Psoas muscle (tissue), 8 donors: ENCODE results near the gene ABCB1. TPM values are rescaled to one million over a fixed set of nuclear protein-coding genes. Genes with fewer than 3 reads are reported as not detected.

Experiments used
- ATAC-seq, 4 donors: fragments of 200-7000 bp; cut with Tn5 transposase; one replicate each; pipeline ENCODE4 v1.9.1; 2020; ENCODE audit warnings: moderate library complexity in 3 of 4, mild to moderate bottlenecking in 2 of 4
- DNase-seq, 2 donors: peaks; one replicate each; pipeline ENCODE4 v3.0.0-alpha.2; 2020
- H3K27ac ChIP-seq: fragments of 200-600 bp; one replicate; pipeline ENCODE4 v1.8.0; 2022
- H3K27me3 ChIP-seq, 3 donors: fragments of 200-600 bp in 1 of 3; one replicate each; pipeline versions ENCODE4 v1.6.1 to v1.8.0; 2013 to 2022; ENCODE audit warnings: low read length in 2 of 3, mild to moderate bottlenecking in 2 of 3, moderate library complexity in 1 of 3; ENCODE audit not compliant: insufficient read depth in 3 of 3
- H3K36me3 ChIP-seq, 2 donors: fragments of 200-600 bp in 1 of 2; one replicate each; pipeline versions ENCODE4 v1.6.1 to v1.8.0; 2013 to 2022; ENCODE audit warnings: low read depth in 1 of 2, mild to moderate bottlenecking in 1 of 2, moderate library complexity in 1 of 2; ENCODE audit not compliant: insufficient read depth in 1 of 2
- H3K4me1 ChIP-seq: fragments of 200-600 bp; one replicate; pipeline ENCODE4 v1.8.0; 2022
- H3K4me3 ChIP-seq: fragments of 200-600 bp; one replicate; pipeline ENCODE4 v1.8.0; 2022; ENCODE audit warnings: mild to moderate bottlenecking
- H3K9me3 ChIP-seq: fragments of 200-600 bp; one replicate; pipeline ENCODE4 v1.8.0; 2022
- WGBS, 3 donors: extraction: QIAGEN DNeasy Blood & Tissue Kit; methylation state at CpG; one replicate each; pipeline versions ENCODE4 v1.1.6 to v1.1.7; 2013; 5-methylcytosine and 5-hydroxymethylcytosine counted together
- intact Hi-C, 2 donors: fragments of 100-400 bp; cut with DNase I; formaldehyde crosslinking; loops; one replicate each; pipeline versions ENCODE4 v1.11.0 to v1.14.2; 2022
- polyA plus RNA-seq, 3 donors: library from polyadenylated mRNA; stranded (reverse); fragments of 200-250 nt; gene quantifications; one replicate each; pipeline ENCODE4 v1.2.3, GENCODE V29; 2013
- total RNA-seq, 4 donors: library from RNA; stranded (reverse); fragmentation: NEBNext Ultra II Directional in 2 of 4; extraction: Animal tissue kit (Norgen Biotek cat#: 25700) in 2 of 4; gene quantifications; one replicate each; pipeline versions ENCODE4 v1.2.1 to v1.2.4, GENCODE V29; 2021 to 2023
- TF ChIP-seq, protein P1 (sequence below): fragments of 200-600 bp; IDR thresholded peaks from one replicate; pipeline ENCODE4 v1.8.0; 2022; ENCODE audit warnings: antibody characterized with exemption
- donor health status: healthy with polysubstance abuse.
- donor health status: DM: no; HTN: no; CAD: no; lungs with moderate emphysema.
- donor health status: Bipolar disorder and iron deficiency.
- donor health status: healthy.
- donor health status: DM: yes; HTN: yes; CAD: no.
- donor health status: DM: no; HTN: no; CAD: no.
- donor health status: DM: no; HTN: no; CAD: no.
- donor health status: DM: yes; HTN: yes; CAD: no.

The ABCB1 gene
- total and polyA plus RNA-seq, 7 donors = 0.09 to 2.4 (median 0.59) TPM

DNA sequence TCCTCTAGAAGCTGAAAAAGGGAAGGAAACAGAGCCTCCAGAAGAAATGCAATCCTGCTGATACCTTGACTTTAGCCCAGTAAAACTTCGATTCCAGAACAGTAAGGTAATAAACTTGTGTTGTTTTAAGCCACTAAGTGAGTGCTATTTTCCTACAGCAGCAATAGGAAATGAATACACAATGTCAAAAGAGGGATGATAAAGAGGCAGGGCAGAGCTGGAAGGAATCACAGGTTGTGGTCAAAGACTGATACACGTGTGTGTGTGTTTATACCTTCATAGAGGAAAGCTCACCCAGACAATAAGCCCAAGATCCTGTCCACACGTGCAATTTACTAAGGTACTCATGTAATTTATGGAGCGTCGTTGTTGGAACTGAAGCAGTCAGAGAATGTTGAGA lies 9.5 kb downstream of the ABCB1 start:
- H3K4me3 ChIP-seq = no peak overlapping the region
- 59 to 70% (median 62%) methylated on average over 5 of the region's 5 CpGs for WGBS, 3 donors
- H3K9me3 ChIP-seq = no peaks in the 10 kb centered on the region
- TF ChIP-seq, protein P1, sequence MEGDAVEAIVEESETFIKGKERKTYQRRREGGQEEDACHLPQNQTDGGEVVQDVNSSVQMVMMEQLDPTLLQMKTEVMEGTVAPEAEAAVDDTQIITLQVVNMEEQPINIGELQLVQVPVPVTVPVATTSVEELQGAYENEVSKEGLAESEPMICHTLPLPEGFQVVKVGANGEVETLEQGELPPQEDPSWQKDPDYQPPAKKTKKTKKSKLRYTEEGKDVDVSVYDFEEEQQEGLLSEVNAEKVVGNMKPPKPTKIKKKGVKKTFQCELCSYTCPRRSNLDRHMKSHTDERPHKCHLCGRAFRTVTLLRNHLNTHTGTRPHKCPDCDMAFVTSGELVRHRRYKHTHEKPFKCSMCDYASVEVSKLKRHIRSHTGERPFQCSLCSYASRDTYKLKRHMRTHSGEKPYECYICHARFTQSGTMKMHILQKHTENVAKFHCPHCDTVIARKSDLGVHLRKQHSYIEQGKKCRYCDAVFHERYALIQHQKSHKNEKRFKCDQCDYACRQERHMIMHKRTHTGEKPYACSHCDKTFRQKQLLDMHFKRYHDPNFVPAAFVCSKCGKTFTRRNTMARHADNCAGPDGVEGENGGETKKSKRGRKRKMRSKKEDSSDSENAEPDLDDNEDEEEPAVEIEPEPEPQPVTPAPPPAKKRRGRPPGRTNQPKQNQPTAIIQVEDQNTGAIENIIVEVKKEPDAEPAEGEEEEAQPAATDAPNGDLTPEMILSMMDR = no peak
- ATAC-seq (no peak), DNase-seq (no peak)
- H3K27me3 ChIP-seq = no peaks in the 10 kb centered on the region
- H3K4me1 ChIP-seq = no peaks in the 10 kb centered on the region
- intact Hi-C loops = no loop called here
- no peaks in the 10 kb centered on the region for H3K36me3 ChIP-seq
- no peak overlapping the region for H3K27ac ChIP-seq

DNA sequence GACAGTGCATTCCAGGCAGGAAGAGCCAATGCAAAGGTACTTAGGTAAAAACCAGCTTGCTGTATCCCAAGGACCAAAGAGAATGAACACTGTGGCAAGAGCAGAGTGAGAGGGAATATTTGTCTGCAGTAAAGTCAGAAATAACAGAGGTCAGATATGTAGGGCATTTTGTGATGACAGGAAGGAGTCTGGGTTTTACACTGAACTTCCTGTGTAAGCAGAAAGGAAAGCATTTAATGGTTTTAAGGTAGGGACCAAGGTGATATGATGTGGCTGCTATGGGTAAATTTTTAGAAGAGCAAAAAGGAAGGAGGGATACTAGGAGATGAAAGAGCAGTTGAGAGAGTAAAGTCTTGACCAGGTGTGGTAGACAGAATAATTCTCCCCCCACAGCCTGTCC lies 10.1 kb downstream of the ABCB1 start:
- intact Hi-C loops = no loop called here
- no peak for DNase-seq
- Histone ChIP-seq H3K4me1 (no peaks in the 10 kb centered on the region), H3K27me3 (no peaks in the 10 kb centered on the region), H3K36me3 (no peaks in the 10 kb centered on the region), H3K9me3 (no peaks in the 10 kb centered on the region), H3K27ac (no peak overlapping the region), H3K4me3 (no peak overlapping the region)
- no peak for ATAC-seq
- TF ChIP-seq, protein P1 = no peak

DNA sequence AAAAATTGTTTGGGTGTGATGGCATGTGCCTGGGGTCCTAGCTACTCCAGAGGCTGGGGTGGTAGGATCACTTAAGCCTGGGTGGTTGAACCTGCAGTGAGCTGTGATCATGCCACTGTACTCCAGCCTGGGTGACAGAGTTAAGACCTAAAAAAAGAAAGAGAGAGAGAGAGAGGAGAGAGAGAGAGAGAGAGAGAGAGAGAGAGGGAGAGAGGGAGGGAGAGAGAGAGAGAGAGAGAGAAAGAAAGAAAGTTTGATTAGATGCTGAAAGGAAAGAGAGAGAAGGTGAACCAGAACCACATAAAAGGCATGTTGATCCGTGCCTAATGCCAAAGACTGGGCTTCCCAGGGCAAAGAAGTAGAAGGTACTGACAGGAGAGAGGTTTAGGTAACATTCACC lies 11.1 kb downstream of the ABCB1 start:
- H3K4me3 ChIP-seq = no peak overlapping the region
- H3K27me3 ChIP-seq = no peaks in the 10 kb centered on the region
- H3K27ac ChIP-seq = no peak overlapping the region
- DNase-seq (no peak), ATAC-seq (no peak)
- TF ChIP-seq, protein P1 = no peak
- intact Hi-C loops = no loop called here
- no peaks in the 10 kb centered on the region for H3K36me3 ChIP-seq
- H3K4me1 ChIP-seq = no peaks in the 10 kb centered on the region
- WGBS, 3 donors = 44 to 59% (median 53%) methylated on average over 1 of the region's 1 CpG
- H3K9me3 ChIP-seq = no peaks in the 10 kb centered on the region

DNA sequence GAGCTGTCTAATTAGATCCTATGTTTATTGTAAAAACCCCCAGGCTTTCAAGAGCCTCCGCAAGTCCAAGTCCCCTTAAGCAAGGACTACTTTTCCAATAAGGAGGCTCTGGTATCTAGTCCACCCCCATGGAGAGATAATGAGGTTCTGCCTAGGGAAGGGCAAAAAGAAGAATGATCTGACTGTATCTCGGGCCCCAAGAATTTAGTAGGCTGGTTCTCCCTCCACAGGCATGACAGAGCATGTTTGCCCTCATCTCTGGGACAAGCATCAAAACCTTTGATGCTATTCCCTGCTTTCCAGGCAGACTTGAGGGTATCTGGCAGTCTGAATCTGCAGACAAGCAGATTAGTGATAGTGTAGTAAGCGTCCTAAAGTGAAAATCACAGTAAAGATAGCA lies 19.0 kb downstream of the ABCB1 start:
- no peaks in the 10 kb centered on the region for H3K4me1 ChIP-seq
- H3K36me3 ChIP-seq = no peaks in the 10 kb centered on the region
- no peaks in the 10 kb centered on the region for H3K27me3 ChIP-seq
- H3K9me3 ChIP-seq = no peaks in the 10 kb centered on the region
- ATAC-seq = no peak
- TF ChIP-seq, protein P1 = no peak
- no peak for DNase-seq
- 78 to 81% (median 79%) methylated on average over 3 of the region's 3 CpGs for WGBS, 3 donors
- intact Hi-C loops = no loop called here
- no peak overlapping the region for H3K27ac ChIP-seq
- H3K4me3 ChIP-seq = no peak overlapping the region

DNA sequence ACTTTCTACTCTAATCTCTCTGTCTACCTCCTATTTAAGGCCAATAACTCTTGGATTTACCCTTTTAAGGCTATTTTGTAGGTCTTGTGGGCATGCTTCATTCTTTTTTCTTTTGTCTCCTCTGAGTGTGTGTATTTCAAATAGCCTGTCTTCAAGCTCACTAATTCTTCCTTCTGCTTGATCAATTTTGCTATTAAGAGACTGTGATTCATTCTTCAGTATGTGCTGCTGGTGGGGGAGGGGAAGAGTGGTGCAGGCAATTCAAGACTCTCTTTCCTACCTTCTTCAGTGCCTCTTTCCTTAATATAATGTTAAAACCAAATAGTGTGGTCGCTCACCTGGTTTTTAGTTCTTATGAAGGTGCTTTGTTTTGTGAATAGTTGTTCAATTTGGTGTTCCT lies 20.0 kb downstream of the ABCB1 start:
- TF ChIP-seq, protein P1 = no peak
- no peaks in the 10 kb centered on the region for H3K36me3 ChIP-seq
- DNase-seq = no peak
- no peaks in the 10 kb centered on the region for H3K27me3 ChIP-seq
- no peak overlapping the region for H3K27ac ChIP-seq
- H3K4me1 ChIP-seq = no peaks in the 10 kb centered on the region
- intact Hi-C loops = no loop called here
- 75 to 85% (median 82%) methylated on average over 1 of the region's 1 CpG for WGBS, 3 donors
- H3K9me3 ChIP-seq = no peaks in the 10 kb centered on the region
- no peak overlapping the region for H3K4me3 ChIP-seq
- ATAC-seq = no peak
